ENCODE results near the gene BMPR1A.

- TF ChIP-seq CTCF (IDR thresholded peaks at IDR 0.05) = no peak
- TF ChIP-seq ZFX (IDR thresholded peaks at IDR 0.05; ENCODE audit: borderline replicate concordance) = no peak
Measured at GRCh38 chr10:86715156-86715795, 41.1 kb upstream of the BMPR1A start.
